Chondrocyte (in vitro differentiated cells): ENCODE results near the gene IRF2. TPM values are rescaled to one million over a fixed set of nuclear protein-coding genes. Genes with fewer than 3 reads are reported as not detected.

Source experiments
- DNase-seq: peaks from one replicate; pipeline ENCODE4 v3.0.0; 2021; ENCODE audit warnings: mixed read lengths, low spot score
- H3K27ac Mint-ChIP-seq: one replicate; pipeline ENCODE4 v1.8.0; 2021; ENCODE audit warnings: mild to moderate bottlenecking, moderate library complexity, mixed read lengths; ENCODE audit not compliant: unreplicated experiment
- H3K27me3 Mint-ChIP-seq: 2 replicates; pipeline ENCODE4 v1.8.0; 2021; ENCODE audit warnings: low read depth, mixed read lengths
- H3K36me3 Mint-ChIP-seq: 2 replicates; pipeline ENCODE4 v1.8.0; 2021; ENCODE audit warnings: low read depth, mixed read lengths
- H3K4me1 Mint-ChIP-seq: 2 replicates; pipeline ENCODE4 v1.8.0; 2021; ENCODE audit warnings: low read depth, mild to moderate bottlenecking, mixed read lengths
- H3K4me3 Mint-ChIP-seq: one replicate; pipeline ENCODE4 v1.8.0; 2021; ENCODE audit warnings: mild to moderate bottlenecking, moderate library complexity, mixed read lengths; ENCODE audit not compliant: unreplicated experiment
- H3K9me3 Mint-ChIP-seq: 2 replicates; pipeline ENCODE4 v1.8.0; 2021; ENCODE audit warnings: low read depth, mixed read lengths
- CTCF ChIP-seq: fragments of 200-600 bp; sonication (generic); IDR thresholded peaks from 2 replicates; pipeline ENCODE4 v1.5.0; 2021; ENCODE audit warnings: antibody characterized with exemption, mild to moderate bottlenecking, moderate library complexity
- total RNA-seq: library from RNA; stranded (reverse); gene quantifications from 3 replicates; pipeline ENCODE4 v1.2.1, GENCODE V29; 2021

Gene IRF2
- total RNA-seq, 1 donor from 2014 or later: 13.2 TPM

DNA sequence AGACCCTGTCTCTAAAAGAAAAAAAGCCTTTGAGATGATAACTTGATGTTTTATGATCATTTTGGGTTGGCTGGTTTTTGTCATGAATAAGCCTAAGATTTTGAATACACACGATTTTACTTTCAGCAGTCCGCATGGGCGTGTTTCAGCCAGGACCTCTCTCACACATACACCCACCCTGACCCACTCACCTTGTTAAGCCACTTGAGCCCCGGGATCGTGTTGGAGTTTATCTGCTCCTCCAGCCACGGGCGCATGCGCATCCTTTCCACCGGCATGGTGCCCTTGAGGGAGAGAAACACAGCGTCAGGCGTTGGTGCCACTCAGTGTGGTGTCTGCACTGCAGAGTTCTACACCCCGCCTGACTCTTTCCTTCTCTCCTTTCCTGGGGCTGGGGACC, 45.6 kb downstream of the IRF2 start:
- Mint-ChIP-seq H3K4me3 (no peak overlapping the region), H3K27me3 (no peaks in the 10 kb centered on the region), H3K36me3 (peaks cover 19% of the 10 kb centered on the region), H3K4me1 (peaks cover 12% of the 10 kb centered on the region), H3K27ac (no peak overlapping the region), H3K9me3 (no peaks in the 10 kb centered on the region)
- DNase-seq: no peak
- no peak for TF ChIP-seq CTCF

DNA sequence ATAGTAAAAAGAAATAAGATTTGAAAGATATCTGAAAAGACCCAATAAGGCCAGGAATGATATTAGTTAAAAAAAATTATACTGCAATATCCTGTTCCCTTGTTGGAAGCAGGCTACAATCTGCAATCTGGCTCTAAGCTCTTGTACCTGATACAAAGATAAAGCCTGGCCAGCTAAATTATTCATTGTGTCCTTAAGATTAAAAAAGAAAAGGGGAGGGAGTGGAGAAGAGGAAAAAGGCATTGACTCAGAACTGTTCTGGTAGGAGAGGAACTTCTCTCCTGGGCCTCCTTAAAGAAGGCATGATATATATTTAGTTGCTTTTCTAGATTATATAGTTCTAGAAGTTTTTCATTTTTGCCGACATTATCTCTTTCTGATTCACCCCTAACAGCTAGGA, 46.7 kb downstream of the IRF2 start:
- no peak for DNase-seq
- Mint-ChIP-seq H3K27ac (no peak overlapping the region), H3K36me3 (peaks cover 25% of the 10 kb centered on the region), H3K9me3 (peaks cover under 1% of the 10 kb centered on the region), H3K4me1 (peaks cover 12% of the 10 kb centered on the region), H3K4me3 (no peak overlapping the region), H3K27me3 (no peaks in the 10 kb centered on the region)
- TF ChIP-seq CTCF: no peak

- peaks cover 12% of the 10 kb centered on the region for H3K4me1 Mint-ChIP-seq
- H3K4me3 Mint-ChIP-seq: no peak overlapping the region
- H3K36me3 Mint-ChIP-seq: peaks cover 28% of the 10 kb centered on the region
- no peak for DNase-seq
- no peak for TF ChIP-seq CTCF
- no peak overlapping the region for H3K27ac Mint-ChIP-seq
- peaks cover 6% of the 10 kb centered on the region for H3K9me3 Mint-ChIP-seq
- no peaks in the 10 kb centered on the region for H3K27me3 Mint-ChIP-seq
These were observed 47.3 kb downstream of the IRF2 start for GRCh38 chr4:184427093-184427492.

DNA sequence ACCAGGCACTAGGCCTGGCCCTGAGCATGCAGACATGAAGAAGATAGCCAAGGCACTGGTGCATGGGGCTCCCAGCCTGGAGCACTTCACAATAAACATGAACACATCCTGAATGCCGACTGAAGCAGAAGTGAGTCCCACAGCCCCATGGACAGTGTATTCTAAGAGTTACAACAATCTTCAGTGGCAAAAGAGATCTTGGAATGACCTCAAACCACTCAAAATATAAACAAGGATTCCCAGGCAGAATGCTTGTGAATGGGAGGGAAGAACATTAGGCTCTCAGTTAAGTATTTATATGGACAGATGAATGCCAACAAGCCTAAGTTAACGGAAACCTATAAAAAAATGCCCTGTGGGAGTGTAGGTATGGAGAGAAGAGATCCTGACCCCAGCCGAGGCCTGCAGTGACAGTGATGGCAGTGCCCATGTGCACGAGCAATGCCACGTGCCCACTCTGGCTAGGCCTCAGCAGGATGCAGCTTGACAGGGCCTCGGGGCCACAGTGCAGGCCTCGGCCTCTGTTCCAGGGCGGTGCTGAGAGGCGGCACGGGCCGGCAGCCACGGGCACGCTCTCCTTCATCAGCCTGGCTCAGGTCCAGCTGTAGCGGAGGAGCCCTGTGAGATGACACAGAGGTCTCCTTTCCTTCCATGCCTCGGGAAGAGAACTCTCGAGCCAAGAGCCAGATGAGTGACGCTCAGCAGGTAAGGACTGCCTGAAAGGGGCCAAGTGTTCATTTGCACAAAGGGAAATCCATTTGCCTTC, 49.2 kb downstream of the IRF2 start:
- DNase-seq: no peak
- H3K4me3 Mint-ChIP-seq: no peak overlapping the region
- no peaks in the 10 kb centered on the region for H3K27me3 Mint-ChIP-seq
- no peak for TF ChIP-seq CTCF
- H3K27ac Mint-ChIP-seq: no peak overlapping the region
- H3K4me1 Mint-ChIP-seq: peaks cover 10% of the 10 kb centered on the region
- H3K9me3 Mint-ChIP-seq: peaks cover 8% of the 10 kb centered on the region
- H3K36me3 Mint-ChIP-seq: peaks cover 30% of the 10 kb centered on the region

DNA sequence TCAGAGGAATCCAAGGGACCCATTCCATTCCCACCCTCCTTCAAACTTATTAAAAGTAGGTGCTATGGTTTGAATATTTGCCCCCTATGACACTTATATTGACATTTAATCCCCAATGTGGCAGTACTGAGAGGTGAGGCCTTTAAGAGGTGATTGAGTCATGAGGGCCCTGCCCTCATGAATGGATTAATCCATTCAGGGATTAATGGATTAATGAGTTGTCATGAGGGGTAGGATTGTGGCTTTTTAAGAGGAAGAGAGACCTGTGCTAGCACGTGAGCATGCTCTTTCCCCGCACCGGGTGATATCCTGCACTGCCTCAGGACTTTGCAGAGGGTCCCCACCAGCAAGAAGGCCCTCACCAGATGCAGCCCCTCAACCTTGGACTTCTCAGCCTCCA, 50.1 kb downstream of the IRF2 start:
- H3K4me1 Mint-ChIP-seq: peaks cover 4% of the 10 kb centered on the region
- no peaks in the 10 kb centered on the region for H3K27me3 Mint-ChIP-seq

More for the DNA sequence above, 50.1 kb downstream of the IRF2 start:
- TF ChIP-seq CTCF: no peak
- Mint-ChIP-seq H3K36me3 (peaks cover 28% of the 10 kb centered on the region), H3K4me3 (no peak overlapping the region), H3K9me3 (peaks cover 8% of the 10 kb centered on the region), H3K27ac (no peak overlapping the region)
- no peak for DNase-seq
